Measurements from ENCODE around the gene EPHX1.

EPHX1 gene

DNA sequence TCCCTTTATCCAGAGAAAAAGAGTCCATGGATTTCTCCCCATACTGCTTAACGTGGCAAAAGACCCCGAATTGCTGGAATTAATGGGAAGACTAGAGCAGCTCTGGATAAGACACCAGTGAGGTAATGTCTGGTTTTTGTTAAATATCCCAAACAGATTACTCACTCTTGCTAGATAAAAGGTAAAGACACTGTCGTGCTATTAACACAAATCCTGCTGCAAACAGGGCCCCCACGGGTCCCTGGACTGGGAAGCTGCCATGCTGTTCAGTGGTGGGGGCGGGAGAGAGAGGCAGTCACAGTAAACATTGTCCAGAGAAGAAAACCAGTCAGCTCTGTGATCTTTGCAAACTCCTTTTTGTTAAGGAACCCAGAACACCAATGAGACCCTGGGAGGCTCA, 47.5 kb upstream of the EPHX1 start:
- Histone ChIP-seq H3K4me2 (ENCODE audit: low read length) (no peak overlapping the region), H3K4me1 (ENCODE audit: control insufficient read depth, low read length) (peaks cover 13% of the 10 kb centered on the region), H3F3A (ENCODE audit: control insufficient read depth, insufficient read depth) (no peaks in the 10 kb centered on the region), H3K27me3 (ENCODE audit: control insufficient read depth, low read length) (peaks cover 25% of the 10 kb centered on the region), H3K79me2 (ENCODE audit: control insufficient read depth, low read length) (no peaks in the 10 kb centered on the region), H4K20me1 (ENCODE audit: control insufficient read depth, insufficient read depth, low read depth, low read length) (no peaks in the 10 kb centered on the region), H3K9me3 (ENCODE audit: control insufficient read depth, insufficient read depth, low read length) (no peaks in the 10 kb centered on the region), H3K9me2 (replicated peaks; ENCODE audit: control insufficient read depth, low read length) (no peaks in the 10 kb centered on the region), H3K27ac (ENCODE audit: low read depth, low read length) (no peak overlapping the region), H3K4me3 (ENCODE audit: low read length) (no peak overlapping the region), H3K36me3 (ENCODE audit: control insufficient read depth, low read length) (no peaks in the 10 kb centered on the region)
- TF ChIP-seq CTCF (IDR thresholded peaks at IDR 0.05; ENCODE audit: low read depth, low read length, poor library complexity, severe bottlenecking) (no peak), EZH2phosphoT487 (IDR thresholded peaks at IDR 0.05; ENCODE audit: borderline replicate concordance, low read length) (no peak)

- H3F3A ChIP-seq (ENCODE audit: control insufficient read depth, insufficient read depth) = no peaks in the 10 kb centered on the region
- no peaks in the 10 kb centered on the region for H4K20me1 ChIP-seq (ENCODE audit: control insufficient read depth, insufficient read depth, low read depth, low read length)
- no peaks in the 10 kb centered on the region for H3K36me3 ChIP-seq (ENCODE audit: control insufficient read depth, low read length)
- H3K79me2 ChIP-seq (ENCODE audit: control insufficient read depth, low read length) = no peaks in the 10 kb centered on the region
- H3K27ac ChIP-seq (ENCODE audit: low read depth, low read length) = no peak overlapping the region
- peaks cover 25% of the 10 kb centered on the region for H3K27me3 ChIP-seq (ENCODE audit: control insufficient read depth, low read length)
- H3K4me1 ChIP-seq (ENCODE audit: control insufficient read depth, low read length) = peaks cover 13% of the 10 kb centered on the region
- TF ChIP-seq CTCF (IDR thresholded peaks at IDR 0.05; ENCODE audit: low read depth, low read length, poor library complexity, severe bottlenecking) = no peak
- no peak for TF ChIP-seq EZH2phosphoT487 (IDR thresholded peaks at IDR 0.05; ENCODE audit: borderline replicate concordance, low read length)
- H3K9me2 ChIP-seq (replicated peaks; ENCODE audit: control insufficient read depth, low read length) = no peaks in the 10 kb centered on the region
- H3K9me3 ChIP-seq (ENCODE audit: control insufficient read depth, insufficient read depth, low read length) = no peaks in the 10 kb centered on the region
- peak overlapping the region; percentile 23 for H3K4me2 ChIP-seq (ENCODE audit: low read length)
- no peak overlapping the region for H3K4me3 ChIP-seq (ENCODE audit: low read length)
Observed at GRCh38 chr1:225763716-225764548, 46.0 kb upstream of the EPHX1 start.

DNA sequence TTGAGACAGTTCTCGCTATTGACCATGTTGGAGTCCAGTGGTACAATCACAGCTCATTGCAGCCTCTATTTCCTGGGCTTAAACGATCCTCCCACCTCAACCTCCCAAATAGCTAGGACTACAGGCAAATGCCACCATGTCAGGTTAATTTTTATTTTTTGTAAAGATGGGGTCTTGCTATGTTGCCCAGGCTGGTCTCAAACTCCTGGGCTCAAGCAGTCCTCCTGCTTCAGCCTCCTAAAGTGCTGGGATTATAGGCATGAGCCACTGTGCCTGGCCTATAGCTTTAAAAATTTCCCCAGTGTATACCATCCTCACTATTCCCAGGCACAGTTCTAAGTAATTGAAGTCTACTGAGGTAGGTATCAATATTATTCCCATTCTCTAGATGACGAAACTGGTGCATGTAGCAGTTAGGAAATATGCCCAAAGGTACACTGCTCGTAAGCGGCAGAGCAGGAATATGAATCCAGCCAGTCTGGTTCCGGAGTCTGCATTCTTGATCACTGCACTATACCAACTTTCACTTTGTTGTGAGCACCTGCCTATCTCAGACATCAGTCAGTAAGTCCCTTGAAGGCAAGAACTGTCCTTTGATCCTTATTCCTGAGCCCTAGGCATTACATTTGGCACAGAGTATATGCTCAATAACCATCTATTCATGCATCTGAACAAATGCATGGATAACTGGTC, 43.8 kb upstream of the EPHX1 start:
- H4K20me1 ChIP-seq (ENCODE audit: control insufficient read depth, insufficient read depth, low read depth, low read length) = no peaks in the 10 kb centered on the region
- H3K36me3 ChIP-seq (ENCODE audit: control insufficient read depth, low read length) = no peaks in the 10 kb centered on the region
- no peak overlapping the region for H3K4me2 ChIP-seq (ENCODE audit: low read length)
- H3K9me2 ChIP-seq (replicated peaks; ENCODE audit: control insufficient read depth, low read length) = no peaks in the 10 kb centered on the region
- no peak for TF ChIP-seq CTCF (IDR thresholded peaks at IDR 0.05; ENCODE audit: low read depth, low read length, poor library complexity, severe bottlenecking)
- H3K4me1 ChIP-seq (ENCODE audit: control insufficient read depth, low read length) = peaks cover 13% of the 10 kb centered on the region
- H3K4me3 ChIP-seq (ENCODE audit: low read length) = no peak overlapping the region
- H3K27me3 ChIP-seq (ENCODE audit: control insufficient read depth, low read length) = peaks cover 25% of the 10 kb centered on the region
- no peak overlapping the region for H3K27ac ChIP-seq (ENCODE audit: low read depth, low read length)
- H3F3A ChIP-seq (ENCODE audit: control insufficient read depth, insufficient read depth) = no peaks in the 10 kb centered on the region
- no peaks in the 10 kb centered on the region for H3K79me2 ChIP-seq (ENCODE audit: control insufficient read depth, low read length)
- no peaks in the 10 kb centered on the region for H3K9me3 ChIP-seq (ENCODE audit: control insufficient read depth, insufficient read depth, low read length)

All from DOHH2 (cell line).